ENCODE results near the gene PCDHGC3.
A peak's percentile ranks its signal among the peaks of the same experiment; 100 is the strongest.

Gene PCDHGC3

GRCh38 chr5:141465351-141465750 lies 10.4 kb upstream of the PCDHGC3 start:
- H3K36me3 ChIP-seq (ENCODE audit: control insufficient read depth, insufficient read depth, low read length) = no peaks in the 10 kb centered on the region
- no peak overlapping the region for H3K4me3 ChIP-seq (replicated peaks; ENCODE audit: low read depth, low read length)
- DNase-seq (ENCODE audit: extremely low read depth, insufficient read length) = no peak
- TF ChIP-seq, protein P1, sequence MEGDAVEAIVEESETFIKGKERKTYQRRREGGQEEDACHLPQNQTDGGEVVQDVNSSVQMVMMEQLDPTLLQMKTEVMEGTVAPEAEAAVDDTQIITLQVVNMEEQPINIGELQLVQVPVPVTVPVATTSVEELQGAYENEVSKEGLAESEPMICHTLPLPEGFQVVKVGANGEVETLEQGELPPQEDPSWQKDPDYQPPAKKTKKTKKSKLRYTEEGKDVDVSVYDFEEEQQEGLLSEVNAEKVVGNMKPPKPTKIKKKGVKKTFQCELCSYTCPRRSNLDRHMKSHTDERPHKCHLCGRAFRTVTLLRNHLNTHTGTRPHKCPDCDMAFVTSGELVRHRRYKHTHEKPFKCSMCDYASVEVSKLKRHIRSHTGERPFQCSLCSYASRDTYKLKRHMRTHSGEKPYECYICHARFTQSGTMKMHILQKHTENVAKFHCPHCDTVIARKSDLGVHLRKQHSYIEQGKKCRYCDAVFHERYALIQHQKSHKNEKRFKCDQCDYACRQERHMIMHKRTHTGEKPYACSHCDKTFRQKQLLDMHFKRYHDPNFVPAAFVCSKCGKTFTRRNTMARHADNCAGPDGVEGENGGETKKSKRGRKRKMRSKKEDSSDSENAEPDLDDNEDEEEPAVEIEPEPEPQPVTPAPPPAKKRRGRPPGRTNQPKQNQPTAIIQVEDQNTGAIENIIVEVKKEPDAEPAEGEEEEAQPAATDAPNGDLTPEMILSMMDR (IDR thresholded peaks at IDR 0.05; ENCODE audit: insufficient read depth, low read length, poor library complexity, severe bottlenecking) = no peak
- H3K27me3 ChIP-seq (replicated peaks; ENCODE audit: control insufficient read depth, insufficient read depth, low read length) = no peaks in the 10 kb centered on the region

DNA sequence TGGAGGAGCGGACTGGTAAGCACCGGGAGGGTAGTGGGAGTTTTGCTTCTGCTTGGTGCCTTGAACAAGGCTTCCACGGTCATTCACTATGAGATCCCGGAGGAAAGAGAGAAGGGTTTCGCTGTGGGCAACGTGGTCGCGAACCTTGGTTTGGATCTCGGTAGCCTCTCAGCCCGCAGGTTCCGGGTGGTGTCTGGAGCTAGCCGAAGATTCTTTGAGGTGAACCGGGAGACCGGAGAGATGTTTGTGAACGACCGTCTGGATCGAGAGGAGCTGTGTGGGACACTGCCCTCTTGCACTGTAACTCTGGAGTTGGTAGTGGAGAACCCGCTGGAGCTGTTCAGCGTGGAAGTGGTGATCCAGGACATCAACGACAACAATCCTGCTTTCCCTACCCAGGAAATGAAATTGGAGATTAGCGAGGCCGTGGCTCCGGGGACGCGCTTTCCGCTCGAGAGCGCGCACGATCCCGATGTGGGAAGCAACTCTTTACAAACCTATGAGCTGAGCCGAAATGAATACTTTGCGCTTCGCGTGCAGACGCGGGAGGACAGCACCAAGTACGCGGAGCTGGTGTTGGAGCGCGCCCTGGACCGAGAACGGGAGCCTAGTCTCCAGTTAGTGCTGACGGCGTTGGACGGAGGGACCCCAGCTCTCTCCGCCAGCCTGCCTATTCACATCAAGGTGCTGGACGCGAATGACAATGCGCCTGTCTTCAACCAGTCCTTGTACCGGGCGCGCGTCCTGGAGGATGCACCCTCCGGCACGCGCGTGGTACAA lies 556 bp downstream of the PCDHGC3 start:
- peak; percentile 56 for DNase-seq (ENCODE audit: extremely low read depth, insufficient read length)

GRCh38 chr5:141477044-141477575 lies 1.3 kb downstream of the PCDHGC3 start:
- peak overlapping the region; percentile 82 for H3K4me3 ChIP-seq (replicated peaks; ENCODE audit: low read depth, low read length)
- TF ChIP-seq, protein P1 (IDR thresholded peaks at IDR 0.05; ENCODE audit: insufficient read depth, low read length, poor library complexity, severe bottlenecking) = no peak
- no peaks in the 10 kb centered on the region for H3K27me3 ChIP-seq (replicated peaks; ENCODE audit: control insufficient read depth, insufficient read depth, low read length)
- no peaks in the 10 kb centered on the region for H3K36me3 ChIP-seq (ENCODE audit: control insufficient read depth, insufficient read depth, low read length)
- DNase-seq (ENCODE audit: extremely low read depth, insufficient read length) = no peak

More for the DNA sequence above, 556 bp downstream of the PCDHGC3 start:
- no peaks in the 10 kb centered on the region for H3K27me3 ChIP-seq (replicated peaks; ENCODE audit: control insufficient read depth, insufficient read depth, low read length)
- TF ChIP-seq, protein P1 (IDR thresholded peaks at IDR 0.05; ENCODE audit: insufficient read depth, low read length, poor library complexity, severe bottlenecking) = no peak
- no peaks in the 10 kb centered on the region for H3K36me3 ChIP-seq (ENCODE audit: control insufficient read depth, insufficient read depth, low read length)
- H3K4me3 ChIP-seq (replicated peaks; ENCODE audit: low read depth, low read length) = peak overlapping the region; percentile 82

DNA sequence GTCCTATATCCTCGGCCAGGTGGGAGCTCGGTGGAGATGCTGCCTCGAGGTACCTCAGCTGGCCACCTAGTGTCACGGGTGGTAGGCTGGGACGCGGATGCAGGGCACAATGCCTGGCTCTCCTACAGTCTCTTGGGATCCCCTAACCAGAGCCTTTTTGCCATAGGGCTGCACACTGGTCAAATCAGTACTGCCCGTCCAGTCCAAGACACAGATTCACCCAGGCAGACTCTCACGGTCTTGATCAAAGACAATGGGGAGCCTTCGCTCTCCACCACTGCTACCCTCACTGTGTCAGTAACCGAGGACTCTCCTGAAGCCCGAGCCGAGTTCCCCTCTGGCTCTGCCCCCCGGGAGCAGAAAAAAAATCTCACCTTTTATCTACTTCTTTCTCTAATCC lies 2.0 kb downstream of the PCDHGC3 start:
- Histone ChIP-seq H3K4me3 (replicated peaks; ENCODE audit: low read depth, low read length) (no peak overlapping the region; the same call in 1 of the 2 replicates), H3K36me3 (ENCODE audit: control insufficient read depth, insufficient read depth, low read length) (no peaks in the 10 kb centered on the region), H3K27me3 (replicated peaks; ENCODE audit: control insufficient read depth, insufficient read depth, low read length) (no peaks in the 10 kb centered on the region)
- DNase-seq (ENCODE audit: extremely low read depth, insufficient read length) = no peak
- TF ChIP-seq, protein P1 (IDR thresholded peaks at IDR 0.05; ENCODE audit: insufficient read depth, low read length, poor library complexity, severe bottlenecking) = no peak

GRCh38 chr5:141478321-141478945 lies 2.7 kb downstream of the PCDHGC3 start:
- H3K4me3 ChIP-seq (replicated peaks; ENCODE audit: low read depth, low read length) = no peak overlapping the region; the same call in 1 of the 2 replicates
- H3K36me3 ChIP-seq (ENCODE audit: control insufficient read depth, insufficient read depth, low read length) = no peaks in the 10 kb centered on the region
- DNase-seq (ENCODE audit: extremely low read depth, insufficient read length) = no peak
- H3K27me3 ChIP-seq (replicated peaks; ENCODE audit: control insufficient read depth, insufficient read depth, low read length) = no peaks in the 10 kb centered on the region
- TF ChIP-seq, protein P1 (IDR thresholded peaks at IDR 0.05; ENCODE audit: insufficient read depth, low read length, poor library complexity, severe bottlenecking) = peak; percentile 37
